Vagina (tissue), 2 donors: Measurements from ENCODE around the gene TSPEAR. TPM values are rescaled to one million over a fixed set of nuclear protein-coding genes. Genes with fewer than 3 reads are reported as not detected.
A peak's percentile ranks its signal among the peaks of the same experiment; 100 is the strongest.

Source experiments
- DNase-seq, 2 donors: peaks; one replicate each; pipeline ENCODE4 v3.0.0-alpha.2; 2017; ENCODE audit errors: extremely low spot score in 2 of 2
- H3K27ac ChIP-seq: fragments of 200-600 bp; sonication (generic); one replicate; pipeline ENCODE4 v1.5.1; 2019
- H3K27me3 ChIP-seq: fragments of 200-600 bp; sonication (generic); one replicate; pipeline ENCODE4 v1.5.1; 2019
- H3K36me3 ChIP-seq, 2 donors: fragments of 200-600 bp; sonication (generic); one replicate each; pipeline ENCODE4 v1.5.1; 2017 to 2019
- H3K4me1 ChIP-seq: fragments of 200-600 bp; sonication (generic); one replicate; pipeline ENCODE4 v1.5.1; 2019
- H3K4me3 ChIP-seq, 2 donors: fragments of 200-600 bp; sonication (generic); 1 replicate in 1 of 2; 2 replicates in 1 of 2; pipeline ENCODE4 v1.5.1; 2016 to 2019
- H3K9me3 ChIP-seq: fragments of 200-600 bp; sonication (generic); one replicate; pipeline ENCODE4 v1.5.1; 2019
- CTCF ChIP-seq, 3 experiments: fragments of 450-650 bp in 2 of 3; fragments of 200-600 bp in 1 of 3; sonication (generic) in 1 of 3; IDR thresholded peaks; one replicate each; pipeline ENCODE4 v1.5.1; 2017 to 2019; ENCODE audit warnings: antibody characterized with exemption in 3 of 3, mild to moderate bottlenecking in 2 of 3, moderate library complexity in 2 of 3
- POLR2A ChIP-seq, 2 donors: fragments of 450-650 bp; IDR thresholded peaks; one replicate each; pipeline ENCODE4 v1.6.1; 2017; ENCODE audit warnings: antibody characterized with exemption in 2 of 2, mild to moderate bottlenecking in 2 of 2, moderate library complexity in 2 of 2
- POLR2AphosphoS5 ChIP-seq, 2 donors: sonication (generic); formaldehyde crosslinking; IDR thresholded peaks; one replicate each; pipeline ENCODE4 v1.9.0; 2017; ENCODE audit warnings: antibody characterized with exemption in 2 of 2, mild to moderate bottlenecking in 2 of 2, low read depth in 1 of 2; ENCODE audit not compliant: insufficient read depth in 1 of 2
- intact Hi-C: fragments of 100-400 bp; cut with DNase I; formaldehyde crosslinking; loops from one replicate; pipeline ENCODE4 v1.15.1; 2023
- total RNA-seq: library from RNA; depleted of rRNA; stranded (reverse); fragments of >200 nt; gene quantifications from one replicate; pipeline ENCODE4 v1.2.3, GENCODE V29; 2016

The TSPEAR gene
- total RNA-seq, 1 donor from 2014 or later, result not detected

DNA sequence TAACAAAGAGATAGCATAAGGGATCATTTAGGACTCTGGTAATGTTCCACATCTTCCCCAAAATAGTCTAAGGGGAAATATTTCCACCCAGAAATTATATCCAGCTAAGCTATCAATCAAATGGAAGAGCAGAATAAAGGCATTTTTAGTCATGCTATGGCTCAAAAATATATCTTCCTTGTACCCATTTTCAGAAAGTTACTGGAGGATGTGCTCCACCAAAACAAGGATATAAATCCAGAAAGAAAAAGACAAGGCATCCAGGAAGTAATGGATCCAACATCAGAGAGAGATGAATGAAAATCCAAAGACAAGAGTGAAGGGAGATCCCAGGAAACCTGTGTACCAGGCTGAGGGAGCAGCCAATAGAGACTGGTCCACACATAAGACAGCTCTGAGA is 102.2 kb downstream of the TSPEAR start:
- Histone ChIP-seq H3K36me3 (no peaks in the 10 kb centered on the region), H3K27me3 (no peaks in the 10 kb centered on the region), H3K4me3 (no peak overlapping the region), H3K27ac (no peak overlapping the region), H3K9me3 (peaks cover 5% of the 10 kb centered on the region), H3K4me1 (no peaks in the 10 kb centered on the region)
- TF ChIP-seq POLR2AphosphoS5 (IDR thresholded peaks at IDR 0.05; ENCODE audit: insufficient read depth in 1 of 2, low read depth in 1 of 2) (no peak), CTCF (IDR thresholded peaks at IDR 0.05) (no peak), POLR2A (IDR thresholded peaks at IDR 0.05) (no peak)
- DNase-seq, result no peak
- intact Hi-C loops, result no loop called here

- H3K27me3 ChIP-seq, result no peaks in the 10 kb centered on the region
- TF ChIP-seq POLR2A (IDR thresholded peaks at IDR 0.05) (no peak), CTCF (IDR thresholded peaks at IDR 0.05) (no peak), POLR2AphosphoS5 (IDR thresholded peaks at IDR 0.05; ENCODE audit: insufficient read depth in 1 of 2, low read depth in 1 of 2) (no peak)
- no peak overlapping the region for H3K27ac ChIP-seq
- H3K36me3 ChIP-seq, result no peaks in the 10 kb centered on the region
- H3K9me3 ChIP-seq, result no peaks in the 10 kb centered on the region
- intact Hi-C loops, result no loop called here
- no peaks in the 10 kb centered on the region for H3K4me1 ChIP-seq
- H3K4me3 ChIP-seq, result no peak overlapping the region
- no peak for DNase-seq
Observed at GRCh38 chr21:44606495-44606894, 104.9 kb downstream of the TSPEAR start.

DNA sequence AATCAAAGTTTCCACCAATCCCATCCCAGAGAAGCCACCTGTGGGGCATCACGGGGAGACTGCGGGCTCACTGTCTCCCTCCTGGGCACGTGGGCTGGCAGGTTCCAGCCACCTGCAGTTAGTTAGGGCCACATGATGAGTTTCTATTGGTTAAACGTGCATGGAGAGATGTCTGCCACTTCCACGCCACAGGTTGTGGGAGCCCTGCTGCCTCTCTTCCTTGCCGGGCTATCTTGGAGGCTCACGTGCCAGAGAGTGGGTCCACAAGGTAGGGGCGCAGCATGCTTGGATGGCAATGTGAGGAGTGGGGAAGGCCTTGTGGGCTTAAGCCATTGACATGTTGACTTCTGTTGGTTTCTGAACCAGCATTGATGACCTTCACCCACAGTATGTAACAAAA is 107.5 kb downstream of the TSPEAR start:
- no peaks in the 10 kb centered on the region for H3K27me3 ChIP-seq
- no peak overlapping the region for H3K27ac ChIP-seq
- no peaks in the 10 kb centered on the region for H3K9me3 ChIP-seq
- no peaks in the 10 kb centered on the region for H3K36me3 ChIP-seq
- H3K4me3 ChIP-seq, result no peak overlapping the region
- DNase-seq, result peak in 1 of 2 donors; percentile 62
- no peaks in the 10 kb centered on the region for H3K4me1 ChIP-seq
- no peak for TF ChIP-seq POLR2A (IDR thresholded peaks at IDR 0.05)
- no peak for TF ChIP-seq CTCF (IDR thresholded peaks at IDR 0.05)
- no peak for TF ChIP-seq POLR2AphosphoS5 (IDR thresholded peaks at IDR 0.05; ENCODE audit: insufficient read depth in 1 of 2, low read depth in 1 of 2)
- intact Hi-C loops, result no loop called here

DNA sequence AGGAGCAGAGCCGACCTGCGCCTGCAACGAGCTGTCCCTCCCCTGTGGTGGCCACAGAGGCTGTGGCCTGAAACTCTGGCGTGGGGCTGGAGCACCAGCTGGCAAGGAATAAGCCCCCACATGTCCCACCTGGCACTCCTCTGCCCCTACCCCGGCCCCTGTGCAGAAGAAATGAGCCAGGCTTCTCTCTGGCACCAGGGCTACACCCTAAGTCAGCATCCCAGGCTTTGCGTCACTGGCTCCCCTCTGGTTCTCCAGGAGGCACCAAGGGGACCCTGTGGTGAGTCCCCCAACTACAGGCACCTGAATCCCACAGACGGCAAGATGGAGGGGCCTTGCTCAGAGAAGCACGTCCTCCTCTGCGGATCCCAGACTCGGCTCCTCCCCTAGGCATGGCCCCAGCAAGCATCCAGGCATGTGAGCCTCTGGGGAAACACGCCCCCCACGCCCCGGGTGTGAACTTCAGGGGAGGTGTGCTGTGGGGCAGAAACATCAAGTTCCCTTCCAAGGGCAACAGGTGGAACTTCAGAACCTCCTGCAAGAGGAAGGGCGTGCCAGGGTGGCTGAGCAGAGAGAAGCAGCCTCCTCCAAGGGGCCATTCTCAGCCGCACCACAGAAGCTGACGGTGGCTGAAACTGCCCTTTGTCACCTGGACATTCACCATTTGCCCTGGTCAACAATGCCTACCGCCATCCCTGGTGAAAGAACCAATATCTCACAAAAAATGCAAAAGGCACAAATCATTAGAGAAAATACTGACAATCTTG is 108.1 kb downstream of the TSPEAR start:
- Histone ChIP-seq H3K27ac (no peak overlapping the region), H3K36me3 (no peaks in the 10 kb centered on the region), H3K4me3 (no peak overlapping the region), H3K4me1 (no peaks in the 10 kb centered on the region), H3K9me3 (no peaks in the 10 kb centered on the region), H3K27me3 (no peaks in the 10 kb centered on the region)
- TF ChIP-seq POLR2AphosphoS5 (IDR thresholded peaks at IDR 0.05; ENCODE audit: insufficient read depth in 1 of 2, low read depth in 1 of 2) (no peak), POLR2A (IDR thresholded peaks at IDR 0.05) (no peak), CTCF (IDR thresholded peaks at IDR 0.05) (no peak)
- intact Hi-C loops, result no loop called here
- peak in 1 of 2 donors; percentile 69 for DNase-seq

DNA sequence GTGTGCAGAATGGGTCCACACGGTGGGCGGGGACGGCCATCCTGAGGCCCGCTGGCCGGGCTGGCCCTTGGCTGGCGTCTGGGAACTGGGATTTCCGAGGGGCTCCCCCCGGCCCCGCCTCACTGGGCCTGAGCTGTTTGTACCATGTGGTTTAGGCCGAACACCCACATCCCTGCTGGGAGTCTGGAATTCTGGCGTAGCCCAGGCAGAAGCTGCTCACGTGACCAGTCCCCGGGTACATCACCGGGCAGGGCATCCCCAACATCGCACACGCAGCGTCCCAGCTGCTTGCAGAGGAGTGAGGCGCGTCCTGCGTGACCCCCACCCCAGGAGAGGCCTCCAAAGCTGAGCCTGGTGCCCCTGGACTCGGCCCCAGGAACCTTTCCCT is 108.9 kb downstream of the TSPEAR start:
- H3K36me3 ChIP-seq, result no peaks in the 10 kb centered on the region
- H3K4me1 ChIP-seq, result no peaks in the 10 kb centered on the region
- DNase-seq, result no peak
- intact Hi-C loops, result no loop called here
- no peaks in the 10 kb centered on the region for H3K9me3 ChIP-seq
- no peak for TF ChIP-seq POLR2A (IDR thresholded peaks at IDR 0.05)
- no peak for TF ChIP-seq CTCF (IDR thresholded peaks at IDR 0.05)
- TF ChIP-seq POLR2AphosphoS5 (IDR thresholded peaks at IDR 0.05; ENCODE audit: insufficient read depth in 1 of 2, low read depth in 1 of 2), result no peak
- H3K27me3 ChIP-seq, result no peaks in the 10 kb centered on the region
- H3K27ac ChIP-seq, result no peak overlapping the region
- H3K4me3 ChIP-seq, result no peak overlapping the region
